ENCODE data around the gene WDR37.
"Not testable (repeated sequence)": the region's sequence is repeated elsewhere in the genome, so short reads cannot be mapped to it uniquely, and the experiment has no call there.

The WDR37 gene

DNA sequence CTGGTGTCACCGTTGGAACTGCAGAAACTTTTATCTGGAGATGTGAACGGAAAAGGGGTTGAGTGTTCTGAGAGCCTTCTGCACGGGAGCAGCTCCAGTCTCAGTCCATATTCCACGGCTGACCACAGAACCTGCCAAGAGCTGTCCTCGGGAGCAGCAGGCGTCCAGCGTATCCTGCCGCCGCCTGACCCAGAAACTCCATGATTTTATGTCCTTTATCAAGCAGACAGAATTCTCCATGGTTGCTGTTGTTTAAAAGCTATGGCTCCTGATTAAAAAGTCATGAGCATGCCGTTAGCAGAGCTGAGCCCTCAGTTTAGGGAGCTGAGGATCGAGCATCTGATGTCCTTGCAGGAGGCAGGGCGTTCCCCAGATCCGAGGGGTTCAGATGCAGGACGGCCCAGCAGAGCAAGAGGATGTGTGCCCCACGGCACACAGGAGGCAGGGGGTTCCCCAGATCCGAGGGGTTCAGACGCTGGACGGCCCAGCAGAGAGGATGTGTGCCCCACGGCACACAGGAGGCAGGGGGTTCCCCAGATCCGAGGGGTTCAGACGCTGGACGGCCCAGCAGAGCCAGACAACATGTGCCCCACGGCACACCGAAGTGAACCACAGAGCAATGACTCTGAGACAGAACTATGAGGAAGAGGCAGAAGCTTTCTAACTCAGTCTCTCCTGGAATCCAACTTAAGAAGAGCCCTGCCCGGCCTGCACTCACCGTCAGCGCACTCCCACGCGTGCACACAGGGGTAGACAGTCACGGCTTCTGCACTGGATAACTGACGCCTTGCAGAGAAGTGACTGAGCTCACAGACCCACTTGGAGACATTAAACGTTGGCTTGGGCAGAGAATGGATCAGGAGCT, 96.4 kb downstream of the WDR37 start:
- no peak for DNase-seq (ENCODE audit: low read depth in 2 of 2)

DNA sequence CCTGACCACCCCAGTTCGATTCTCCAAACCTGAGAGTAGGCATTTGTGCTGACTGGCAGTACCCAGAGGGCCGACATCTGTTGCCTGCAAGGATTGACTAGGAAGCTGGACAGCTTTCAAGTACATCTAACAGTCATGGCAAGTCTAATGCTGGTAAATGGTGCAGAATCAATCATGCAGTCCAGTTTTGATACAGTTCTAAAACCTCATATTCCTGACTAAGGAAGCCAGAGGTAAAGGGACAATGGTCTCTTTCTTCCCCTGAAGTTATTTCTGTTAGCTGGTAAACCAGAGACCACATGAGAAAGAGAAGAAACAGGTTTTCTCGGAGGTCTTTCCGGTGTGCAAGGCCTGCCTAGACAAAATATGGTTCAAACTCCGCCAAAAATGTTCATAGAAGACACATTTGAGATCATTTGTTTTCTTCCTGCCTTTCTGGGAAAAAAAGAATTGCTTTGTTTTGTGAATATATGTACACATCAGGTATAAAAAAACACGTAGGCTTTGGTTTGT, 97.1 kb downstream of the WDR37 start:
- DNase-seq (ENCODE audit: low read depth in 2 of 2): no peak

DNA sequence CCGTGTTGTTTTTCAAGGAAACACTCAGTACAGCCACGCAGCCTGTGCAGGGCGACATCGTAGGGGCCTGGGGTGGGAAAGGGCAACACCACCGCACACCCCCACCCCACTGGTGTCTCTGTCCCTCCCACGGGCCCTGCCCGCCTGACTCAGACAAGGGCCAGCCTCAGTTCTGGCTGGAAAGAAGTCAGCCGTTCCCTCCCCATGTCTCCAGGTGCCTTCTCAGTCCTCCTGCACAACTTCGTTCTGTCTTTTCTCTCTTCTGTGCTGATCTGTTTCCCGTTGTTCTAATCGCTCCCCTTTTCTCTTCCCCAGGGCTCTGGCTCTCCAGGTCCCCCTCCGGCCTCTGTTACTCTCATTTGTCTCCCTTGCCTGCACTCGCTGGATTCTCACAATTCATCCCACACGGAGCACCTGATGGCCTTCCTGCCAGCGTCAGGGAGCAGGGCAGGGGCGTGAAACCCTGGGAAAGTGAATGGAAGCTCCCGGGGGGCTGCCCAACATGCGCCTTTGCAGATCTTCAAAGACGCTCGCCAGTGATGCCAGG, 97.7 kb downstream of the WDR37 start:
- no peak for DNase-seq (ENCODE audit: low read depth in 2 of 2)

DNA sequence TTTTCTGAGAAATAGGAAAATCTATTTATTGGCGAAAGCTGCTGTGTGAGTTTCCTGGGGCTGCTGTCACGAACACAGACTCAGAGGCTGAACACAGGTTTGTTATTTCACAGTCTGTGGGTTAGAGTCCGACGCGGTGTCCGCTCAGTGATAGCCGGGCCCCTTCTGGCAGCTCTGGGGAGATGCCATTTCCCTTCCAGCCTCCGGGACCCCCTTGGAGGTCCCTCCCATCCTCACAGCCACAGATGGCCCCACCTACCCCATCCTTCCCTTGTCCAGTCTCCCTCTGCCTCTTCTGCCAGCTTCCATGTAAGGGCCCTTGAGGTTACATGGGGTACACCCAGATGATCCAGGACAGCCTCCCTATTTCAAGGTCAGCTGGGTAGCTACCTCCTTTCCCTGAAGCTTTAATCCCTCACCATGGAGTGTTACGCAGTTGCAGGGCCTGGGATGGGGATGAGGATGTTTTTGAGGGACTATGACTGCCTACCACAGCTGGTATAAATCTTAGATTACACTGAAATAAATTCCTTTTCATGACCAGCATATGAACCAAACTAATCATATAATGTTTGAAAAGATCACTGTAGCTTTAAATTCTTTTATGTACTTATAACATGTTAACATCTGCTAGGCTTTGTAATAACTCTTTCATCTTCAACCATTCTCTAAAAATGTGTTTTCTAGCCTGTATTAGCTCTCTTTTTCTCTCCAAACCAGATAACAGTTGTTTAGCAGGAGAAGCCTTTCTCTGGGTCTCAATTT, 98.5 kb downstream of the WDR37 start:
- DNase-seq (ENCODE audit: low read depth in 2 of 2): no peak

DNA sequence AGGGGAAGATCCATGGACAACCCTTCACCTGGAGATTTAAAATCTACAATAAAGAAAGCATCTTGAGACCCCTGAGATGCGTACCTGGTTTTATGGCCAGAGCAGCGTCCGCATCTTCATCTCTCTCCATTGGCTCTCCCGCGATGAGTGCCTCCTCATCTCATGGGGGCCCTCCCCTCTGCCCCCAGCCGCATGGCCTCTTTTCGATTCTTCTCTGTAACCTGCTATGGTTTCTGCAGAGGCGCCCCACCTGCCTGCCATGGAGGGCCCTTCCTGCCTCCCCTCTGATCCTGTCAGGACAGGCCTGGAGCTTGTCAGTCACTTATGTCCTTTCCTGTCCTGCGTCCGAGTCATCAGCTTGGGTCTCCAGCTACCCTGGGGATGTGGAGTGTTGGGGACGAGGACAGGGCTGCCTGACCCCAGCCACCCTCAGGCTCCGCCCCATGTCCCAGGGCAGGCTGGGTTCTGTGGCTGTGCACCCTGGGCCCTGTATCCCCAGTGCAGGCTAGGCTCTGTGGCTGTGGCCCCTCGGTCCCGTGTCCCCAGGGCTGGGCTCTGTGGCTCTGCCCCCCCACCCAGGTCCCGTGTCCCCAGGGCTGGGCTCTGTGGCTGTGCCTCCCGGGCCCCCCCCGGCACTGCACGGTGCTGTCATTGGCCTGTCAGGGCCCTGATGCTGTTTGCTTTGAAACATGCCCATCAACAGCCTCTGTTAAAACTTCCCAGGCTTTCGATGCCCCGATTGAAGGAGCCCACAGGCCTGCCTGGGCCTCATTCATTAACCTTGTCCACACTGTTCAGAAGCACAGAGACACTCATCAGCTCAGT, 99.8 kb downstream of the WDR37 start:
- DNase-seq (ENCODE audit: low read depth in 2 of 2): no peak

DNA sequence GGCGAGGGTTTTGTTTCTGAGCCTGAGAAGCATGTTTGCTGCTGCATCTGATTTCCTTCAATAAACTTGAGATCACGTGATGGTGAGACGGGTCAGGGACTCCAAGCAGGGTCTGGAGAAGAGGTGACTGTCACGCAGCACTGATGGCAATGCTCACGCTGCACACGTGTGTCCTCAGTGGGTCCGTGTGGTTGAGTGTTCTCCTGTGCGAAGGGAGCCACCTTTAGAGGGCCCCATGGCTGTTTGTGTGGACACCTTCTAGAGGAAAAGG, 100.4 kb downstream of the WDR37 start:
- no peak for DNase-seq (ENCODE audit: low read depth in 2 of 2)

- DNase-seq (ENCODE audit: low read depth in 2 of 2): no peak
Measured at GRCh38 chr10:1156921-1157614, 100.9 kb downstream of the WDR37 start.

GRCh38 chr10:1157615-1157933, 101.4 kb downstream of the WDR37 start:
- DNase-seq (ENCODE audit: low read depth in 2 of 2): no peak

DNA sequence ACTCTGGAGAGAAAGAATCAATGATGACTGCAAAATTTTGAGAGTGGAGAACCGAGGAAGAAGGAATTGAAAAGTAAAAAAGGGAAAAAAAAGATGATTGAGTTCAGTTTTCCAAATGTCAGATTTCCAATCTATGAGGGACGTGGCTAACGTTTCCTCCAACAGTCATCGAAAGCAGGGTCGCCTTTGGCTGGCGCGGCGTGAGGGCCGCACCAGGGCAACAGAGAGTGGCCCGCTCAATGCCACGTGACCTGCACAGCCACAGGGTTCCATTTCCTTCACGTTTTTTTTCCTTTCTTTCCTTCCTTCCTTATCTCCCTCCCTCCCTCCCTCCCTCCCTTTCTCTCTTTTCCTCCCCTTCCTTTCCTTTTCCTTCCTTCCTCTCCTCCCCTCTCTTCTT, 101.9 kb downstream of the WDR37 start:
- no peak for DNase-seq (ENCODE audit: low read depth in 2 of 2)

DNA sequence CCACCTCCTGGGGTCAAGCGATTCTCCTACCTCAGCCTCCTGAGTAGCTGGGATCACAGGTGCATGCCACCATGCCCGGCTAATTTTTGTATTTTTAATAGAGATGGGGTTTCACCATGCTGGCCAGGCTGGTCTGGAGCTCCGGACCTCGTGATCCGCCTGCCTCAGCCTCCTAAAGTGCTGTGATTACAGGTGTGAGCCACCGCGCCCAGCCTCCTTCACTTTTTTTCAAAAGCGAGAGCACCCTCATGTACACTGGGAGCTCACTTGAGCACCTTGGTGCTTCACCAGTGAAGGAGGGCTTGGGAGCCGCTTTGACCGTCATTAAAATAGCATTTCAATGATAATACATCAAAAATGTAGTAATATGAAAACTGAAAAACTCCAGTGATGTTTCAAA, 102.4 kb downstream of the WDR37 start:
- DNase-seq (ENCODE audit: low read depth in 2 of 2): not testable (repeated sequence)

GRCh38 chr10:1159131-1160061, 103.2 kb downstream of the WDR37 start:
- no peak for DNase-seq (ENCODE audit: low read depth in 2 of 2)

- no peak for DNase-seq (ENCODE audit: low read depth in 2 of 2)
Measured at GRCh38 chr10:1160561-1161314, 104.6 kb downstream of the WDR37 start.

- not testable (repeated sequence) for DNase-seq (ENCODE audit: low read depth in 2 of 2)
Measured at GRCh38 chr10:1161315-1161673, 105.1 kb downstream of the WDR37 start.

GRCh38 chr10:1162481-1163203, 106.5 kb downstream of the WDR37 start:
- no peak for DNase-seq (ENCODE audit: low read depth in 2 of 2)

GRCh38 chr10:1163204-1163660, 107.0 kb downstream of the WDR37 start:
- DNase-seq (ENCODE audit: low read depth in 2 of 2): no peak

- no peak for DNase-seq (ENCODE audit: low read depth in 2 of 2)
Measured at GRCh38 chr10:1163831-1164230, 107.6 kb downstream of the WDR37 start.

- DNase-seq (ENCODE audit: low read depth in 2 of 2): no peak
Measured at GRCh38 chr10:1166101-1166827, 110.1 kb downstream of the WDR37 start.

DNA sequence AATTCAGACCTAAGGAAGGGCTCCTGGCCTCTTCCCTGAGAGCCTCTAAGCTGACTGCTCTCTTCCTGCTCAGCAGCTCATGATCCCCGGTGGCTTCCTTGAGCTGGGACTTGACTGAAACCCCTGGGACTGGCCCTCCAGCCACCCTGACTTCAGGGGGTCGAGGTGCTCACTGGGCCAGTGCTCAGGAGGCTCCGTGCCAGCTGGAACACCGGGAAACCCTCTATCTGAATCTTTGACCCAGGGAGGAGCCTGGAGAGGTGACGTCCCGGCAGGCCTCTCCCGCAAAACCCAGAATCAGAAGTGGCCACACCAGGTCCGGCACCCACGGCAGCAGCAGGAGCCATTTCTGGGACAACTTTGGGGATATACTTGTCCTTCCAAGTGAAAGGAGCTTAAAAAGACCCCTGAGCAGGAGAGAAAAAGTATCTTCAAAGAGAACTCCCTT, 110.7 kb downstream of the WDR37 start:
- no peak for DNase-seq (ENCODE audit: low read depth in 2 of 2)

Data from activated CD4-positive, alpha-beta T cell treated with anti-CD3 and anti-CD28 coated beads for 24 hours (primary cell).